GM12874 (cell line): ENCODE results near the gene PABPN1.

Experiments
- TF ChIP-seq, protein P1 (sequence below): IDR thresholded peaks from 2 replicates; pipeline ENCODE4 v1.5.1; 2011; ENCODE audit warnings: low read depth, mild to moderate bottlenecking, control low read depth, low read length, moderate library complexity; ENCODE audit not compliant: insufficient read depth

Gene PABPN1

DNA sequence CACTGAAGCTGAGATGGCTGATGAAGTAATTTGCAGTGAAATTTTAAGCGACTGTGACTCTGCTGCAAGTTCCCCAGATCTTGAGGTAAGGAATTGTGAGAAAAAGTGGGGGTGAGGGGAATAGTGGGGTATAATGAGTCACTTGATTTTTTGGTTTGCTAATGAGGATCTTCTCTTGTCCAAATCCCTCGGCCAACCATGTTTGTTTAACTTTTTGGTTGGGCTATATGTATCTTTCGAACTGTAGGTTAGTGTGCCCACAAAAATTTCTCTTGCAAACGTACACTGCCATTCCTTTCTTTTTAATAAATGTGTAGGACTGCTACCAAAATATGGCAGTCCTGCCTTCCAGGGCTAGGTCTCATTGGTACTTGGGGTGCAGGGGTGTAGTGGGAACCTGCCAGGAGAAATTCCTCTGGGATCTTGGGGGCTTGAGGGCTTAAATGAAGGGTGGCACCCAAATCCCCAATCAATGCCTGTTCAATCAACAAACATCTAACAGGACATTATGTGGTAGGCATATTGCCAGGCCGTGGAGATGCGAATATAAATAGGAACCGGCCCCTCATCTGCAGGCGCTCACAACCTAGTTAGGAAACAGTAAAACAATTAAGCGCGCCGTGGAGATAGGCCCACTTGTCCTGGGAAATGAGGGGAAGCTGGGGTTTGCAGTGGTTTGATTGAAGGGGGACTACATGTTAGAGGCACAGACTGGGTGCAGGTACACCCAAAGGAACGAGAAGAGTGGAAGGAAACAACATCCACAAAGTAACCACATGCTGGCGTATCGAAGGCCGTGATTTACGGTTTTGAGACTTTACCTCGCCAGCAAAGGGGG is 1.3 kb upstream of the PABPN1 start:
- TF ChIP-seq, protein P1, sequence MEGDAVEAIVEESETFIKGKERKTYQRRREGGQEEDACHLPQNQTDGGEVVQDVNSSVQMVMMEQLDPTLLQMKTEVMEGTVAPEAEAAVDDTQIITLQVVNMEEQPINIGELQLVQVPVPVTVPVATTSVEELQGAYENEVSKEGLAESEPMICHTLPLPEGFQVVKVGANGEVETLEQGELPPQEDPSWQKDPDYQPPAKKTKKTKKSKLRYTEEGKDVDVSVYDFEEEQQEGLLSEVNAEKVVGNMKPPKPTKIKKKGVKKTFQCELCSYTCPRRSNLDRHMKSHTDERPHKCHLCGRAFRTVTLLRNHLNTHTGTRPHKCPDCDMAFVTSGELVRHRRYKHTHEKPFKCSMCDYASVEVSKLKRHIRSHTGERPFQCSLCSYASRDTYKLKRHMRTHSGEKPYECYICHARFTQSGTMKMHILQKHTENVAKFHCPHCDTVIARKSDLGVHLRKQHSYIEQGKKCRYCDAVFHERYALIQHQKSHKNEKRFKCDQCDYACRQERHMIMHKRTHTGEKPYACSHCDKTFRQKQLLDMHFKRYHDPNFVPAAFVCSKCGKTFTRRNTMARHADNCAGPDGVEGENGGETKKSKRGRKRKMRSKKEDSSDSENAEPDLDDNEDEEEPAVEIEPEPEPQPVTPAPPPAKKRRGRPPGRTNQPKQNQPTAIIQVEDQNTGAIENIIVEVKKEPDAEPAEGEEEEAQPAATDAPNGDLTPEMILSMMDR = no peak

DNA sequence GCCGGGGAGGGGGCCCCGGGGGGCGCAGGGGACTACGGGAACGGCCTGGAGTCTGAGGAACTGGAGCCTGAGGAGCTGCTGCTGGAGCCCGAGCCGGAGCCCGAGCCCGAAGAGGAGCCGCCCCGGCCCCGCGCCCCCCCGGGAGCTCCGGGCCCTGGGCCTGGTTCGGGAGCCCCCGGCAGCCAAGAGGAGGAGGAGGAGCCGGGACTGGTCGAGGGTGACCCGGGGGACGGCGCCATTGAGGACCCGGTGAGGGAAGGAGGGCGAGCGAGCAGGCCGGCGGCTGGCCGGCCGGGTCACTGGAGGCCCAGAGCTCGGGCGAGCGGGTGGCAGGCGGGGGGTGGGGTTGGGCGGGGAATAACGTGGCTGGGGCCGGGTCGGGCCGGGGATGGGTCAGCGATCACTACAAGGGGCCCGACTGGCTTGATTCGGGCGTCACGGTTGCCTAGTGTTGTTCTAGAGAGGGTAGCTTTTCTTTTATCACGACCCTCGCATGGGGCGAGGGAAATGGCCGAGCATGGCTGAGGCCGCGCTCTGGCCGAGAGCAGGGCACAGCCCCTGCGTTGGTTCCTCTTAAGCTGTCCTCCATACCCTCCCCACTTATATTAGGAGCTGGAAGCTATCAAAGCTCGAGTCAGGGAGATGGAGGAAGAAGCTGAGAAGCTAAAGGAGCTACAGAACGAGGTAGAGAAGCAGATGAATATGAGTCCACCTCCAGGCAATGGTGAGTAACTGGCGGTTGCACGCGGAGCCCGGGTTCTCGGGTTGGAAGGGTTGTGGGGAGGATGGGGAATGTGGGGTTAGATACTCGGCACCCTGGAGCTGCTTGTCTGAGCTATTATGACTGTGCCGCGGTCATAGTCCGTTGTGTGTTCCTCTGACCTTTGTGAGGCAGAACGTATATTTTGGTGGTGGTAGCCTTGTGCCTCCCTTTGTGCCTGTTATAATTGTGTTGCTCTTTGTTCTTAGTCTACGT is 603 bp downstream of the PABPN1 start:
- TF ChIP-seq, protein P1 = no peak

DNA sequence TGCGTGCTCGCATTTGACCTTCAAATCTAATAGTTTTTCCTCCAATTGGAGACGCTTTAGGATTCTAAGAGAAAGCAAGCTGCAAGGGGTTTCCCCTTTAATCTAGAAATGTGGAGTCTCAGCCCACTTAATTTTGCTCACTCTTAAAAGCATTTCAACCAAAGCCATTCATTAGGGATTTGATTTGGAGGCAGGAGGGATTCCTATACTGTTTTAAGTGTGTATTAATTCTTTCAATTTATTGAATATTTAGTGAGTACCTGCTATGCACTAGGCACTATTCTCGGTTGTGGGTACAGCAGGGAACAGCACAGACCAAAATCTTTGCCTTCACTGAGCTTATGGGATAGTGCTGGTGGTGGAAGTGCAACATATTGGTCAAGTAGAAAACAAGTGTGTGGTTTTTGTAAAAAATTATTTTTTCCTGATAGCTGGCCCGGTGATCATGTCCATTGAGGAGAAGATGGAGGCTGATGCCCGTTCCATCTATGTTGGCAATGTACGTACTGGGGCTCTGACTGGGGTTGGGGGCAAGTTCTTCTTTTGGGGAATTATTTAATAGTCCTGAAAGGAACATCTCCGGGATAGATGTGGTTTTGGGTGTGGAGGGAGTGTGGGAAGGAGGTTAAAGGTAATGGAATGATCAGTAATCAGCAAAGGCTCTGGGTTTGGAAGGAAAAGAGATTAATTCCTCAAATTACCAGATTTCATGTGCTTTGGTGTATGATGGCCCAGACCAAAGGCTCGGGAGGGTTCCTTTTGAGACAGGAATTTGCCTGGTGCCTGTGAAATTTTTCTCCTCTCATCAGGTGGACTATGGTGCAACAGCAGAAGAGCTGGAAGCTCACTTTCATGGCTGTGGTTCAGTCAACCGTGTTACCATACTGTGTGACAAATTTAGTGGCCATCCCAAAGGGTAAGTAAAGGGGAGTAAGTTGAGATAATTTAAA is 1.6 kb downstream of the PABPN1 start:
- TF ChIP-seq, protein P1 = no peak

DNA sequence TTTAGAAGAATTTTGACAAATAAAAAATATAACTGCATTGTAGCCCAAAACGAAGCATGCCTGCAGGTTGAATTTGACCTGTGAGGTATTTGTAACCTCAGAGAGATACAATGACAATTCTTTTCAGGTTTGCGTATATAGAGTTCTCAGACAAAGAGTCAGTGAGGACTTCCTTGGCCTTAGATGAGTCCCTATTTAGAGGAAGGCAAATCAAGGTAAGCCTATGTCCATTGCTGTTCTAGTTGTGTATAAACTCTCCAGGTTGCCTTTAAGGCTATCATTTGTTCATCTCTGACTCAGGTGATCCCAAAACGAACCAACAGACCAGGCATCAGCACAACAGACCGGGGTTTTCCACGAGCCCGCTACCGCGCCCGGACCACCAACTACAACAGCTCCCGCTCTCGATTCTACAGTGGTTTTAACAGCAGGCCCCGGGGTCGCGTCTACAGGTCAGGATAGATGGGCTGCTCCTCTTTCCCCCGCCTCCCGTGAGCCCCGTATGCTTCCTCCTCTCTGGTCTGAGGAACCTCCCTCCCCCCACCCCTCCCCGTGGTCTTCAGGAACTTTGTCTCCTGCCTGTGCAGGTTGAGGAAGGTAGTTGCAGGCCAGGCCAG is 2.7 kb downstream of the PABPN1 start:
- TF ChIP-seq, protein P1 = no peak

DNA sequence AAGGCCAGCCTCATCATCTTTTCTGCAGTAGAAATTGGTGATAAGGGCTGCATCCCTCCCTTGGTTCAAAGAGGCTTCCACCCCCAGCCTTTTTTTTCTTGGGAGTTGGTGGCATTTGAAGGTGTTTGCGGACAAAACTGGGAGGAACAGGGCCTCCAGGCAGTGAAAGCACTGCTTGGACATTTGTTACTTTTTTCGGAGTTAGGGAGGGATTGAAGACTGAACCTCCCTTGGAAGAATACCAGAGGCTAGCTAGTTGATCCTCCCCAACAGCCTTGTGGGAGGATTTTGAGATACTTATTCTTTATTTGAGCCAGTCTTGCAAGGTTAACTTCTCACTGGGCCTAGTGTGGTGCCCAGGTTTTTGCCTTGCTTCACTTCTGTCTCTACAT is 3.2 kb downstream of the PABPN1 start:
- TF ChIP-seq, protein P1 = no peak

DNA sequence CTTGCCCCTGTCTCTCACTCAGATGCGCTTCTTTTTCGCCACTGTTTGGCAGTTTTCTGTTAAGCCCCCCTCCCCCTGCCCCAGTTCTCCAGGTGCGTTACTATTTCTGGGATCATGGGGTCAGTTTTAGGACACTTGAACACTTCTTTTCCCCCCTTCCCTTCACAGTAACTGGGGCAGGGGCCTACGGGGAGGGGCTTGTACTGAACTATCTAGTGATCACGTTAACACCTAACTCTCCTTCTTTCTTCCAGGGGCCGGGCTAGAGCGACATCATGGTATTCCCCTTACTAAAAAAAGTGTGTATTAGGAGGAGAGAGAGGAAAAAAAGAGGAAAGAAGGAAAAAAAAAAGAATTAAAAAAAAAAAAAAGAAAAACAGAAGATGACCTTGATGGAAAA is 3.7 kb downstream of the PABPN1 start:
- TF ChIP-seq, protein P1 = no peak
